ENCODE measurements around the gene NELFCD. TPM values are rescaled to one million over a fixed set of nuclear protein-coding genes. Genes with fewer than 3 reads are reported as not detected.
"Not testable (repeated sequence)": the region's sequence is repeated elsewhere in the genome, so short reads cannot be mapped to it uniquely, and the experiment has no call there.

NELFCD gene
- total RNA-seq, 4 donors from 2014 or later = 15.9 to 66.6 (median 41.3) TPM

GRCh38 chr20:58942549-58942948 is 38.5 kb upstream of the NELFCD start:
- no peaks in the 10 kb centered on the region for H3K36me3 ChIP-seq
- DNase-seq = no peak
- TF ChIP-seq, protein P1, sequence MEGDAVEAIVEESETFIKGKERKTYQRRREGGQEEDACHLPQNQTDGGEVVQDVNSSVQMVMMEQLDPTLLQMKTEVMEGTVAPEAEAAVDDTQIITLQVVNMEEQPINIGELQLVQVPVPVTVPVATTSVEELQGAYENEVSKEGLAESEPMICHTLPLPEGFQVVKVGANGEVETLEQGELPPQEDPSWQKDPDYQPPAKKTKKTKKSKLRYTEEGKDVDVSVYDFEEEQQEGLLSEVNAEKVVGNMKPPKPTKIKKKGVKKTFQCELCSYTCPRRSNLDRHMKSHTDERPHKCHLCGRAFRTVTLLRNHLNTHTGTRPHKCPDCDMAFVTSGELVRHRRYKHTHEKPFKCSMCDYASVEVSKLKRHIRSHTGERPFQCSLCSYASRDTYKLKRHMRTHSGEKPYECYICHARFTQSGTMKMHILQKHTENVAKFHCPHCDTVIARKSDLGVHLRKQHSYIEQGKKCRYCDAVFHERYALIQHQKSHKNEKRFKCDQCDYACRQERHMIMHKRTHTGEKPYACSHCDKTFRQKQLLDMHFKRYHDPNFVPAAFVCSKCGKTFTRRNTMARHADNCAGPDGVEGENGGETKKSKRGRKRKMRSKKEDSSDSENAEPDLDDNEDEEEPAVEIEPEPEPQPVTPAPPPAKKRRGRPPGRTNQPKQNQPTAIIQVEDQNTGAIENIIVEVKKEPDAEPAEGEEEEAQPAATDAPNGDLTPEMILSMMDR (IDR thresholded peaks at IDR 0.05) = no peak
- no peak for TF ChIP-seq POLR2A (IDR thresholded peaks at IDR 0.05)
- no peaks in the 10 kb centered on the region for H3K4me1 ChIP-seq
- intact Hi-C loops (cut with DNase I; ENCODE audit: low total_unique reads) = no loop called here
- H3K9me3 ChIP-seq = no peaks in the 10 kb centered on the region
- H3K27ac ChIP-seq = no peak overlapping the region
- no peak overlapping the region for H3K4me3 ChIP-seq
- no peaks in the 10 kb centered on the region for H3K27me3 ChIP-seq

DNA sequence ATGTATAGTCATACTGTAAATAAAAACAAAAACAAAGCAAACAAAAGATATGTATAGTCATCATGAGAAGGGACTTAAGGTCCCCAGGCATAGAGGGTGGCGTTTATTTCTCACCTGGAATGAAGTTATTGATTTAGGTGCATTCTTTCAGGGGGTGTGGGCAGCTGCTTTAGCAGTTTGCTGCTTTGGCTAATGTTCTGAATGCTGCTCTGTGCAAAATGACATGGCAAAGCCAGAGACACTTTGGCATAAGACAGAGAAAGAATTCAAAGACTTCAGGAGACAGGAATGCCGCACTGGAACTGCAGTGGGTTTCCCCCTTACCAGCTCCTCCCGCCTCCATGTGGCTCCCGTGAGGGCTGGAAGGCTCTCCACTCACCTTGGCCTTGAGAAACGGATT is 36.4 kb upstream of the NELFCD start:
- TF ChIP-seq, protein P1 (IDR thresholded peaks at IDR 0.05) = no peak
- no peak for TF ChIP-seq POLR2A (IDR thresholded peaks at IDR 0.05)
- DNase-seq = no peak
- Histone ChIP-seq H3K27ac (no peak overlapping the region), H3K4me1 (no peaks in the 10 kb centered on the region), H3K9me3 (no peaks in the 10 kb centered on the region), H3K36me3 (no peaks in the 10 kb centered on the region), H3K4me3 (no peak overlapping the region), H3K27me3 (no peaks in the 10 kb centered on the region)
- intact Hi-C loops (cut with DNase I; ENCODE audit: low total_unique reads) = no loop called here

- no peak for DNase-seq
- TF ChIP-seq POLR2A (IDR thresholded peaks at IDR 0.05) = no peak
- TF ChIP-seq, protein P1 (IDR thresholded peaks at IDR 0.05) = no peak
These were observed 35.0 kb upstream of the NELFCD start for GRCh38 chr20:58945965-58946631.

GRCh38 chr20:58947797-58948388 is 33.2 kb upstream of the NELFCD start:
- H3K9me3 ChIP-seq; H3K36me3 ChIP-seq; DNase-seq; H3K27me3 ChIP-seq; H3K4me1 ChIP-seq; H3K27ac ChIP-seq; H3K4me3 ChIP-seq; intact Hi-C loops (cut with DNase I; ENCODE audit: low total_unique reads): not testable (repeated sequence)

More at GRCh38 chr20:58945965-58946631, 35.0 kb upstream of the NELFCD start:
- no peak overlapping the region for H3K27ac ChIP-seq
- no peak overlapping the region for H3K4me3 ChIP-seq
- H3K36me3 ChIP-seq = no peaks in the 10 kb centered on the region
- H3K4me1 ChIP-seq = no peaks in the 10 kb centered on the region
- intact Hi-C loops (cut with DNase I; ENCODE audit: low total_unique reads) = no loop called here
- H3K9me3 ChIP-seq = no peaks in the 10 kb centered on the region
- H3K27me3 ChIP-seq = no peaks in the 10 kb centered on the region

- no peaks in the 10 kb centered on the region for H3K27me3 ChIP-seq
- intact Hi-C loops (cut with DNase I; ENCODE audit: low total_unique reads) = no loop called here
- no peaks in the 10 kb centered on the region for H3K9me3 ChIP-seq
- no peaks in the 10 kb centered on the region for H3K4me1 ChIP-seq
- H3K27ac ChIP-seq = no peak overlapping the region
- TF ChIP-seq POLR2A (IDR thresholded peaks at IDR 0.05) = no peak
- TF ChIP-seq, protein P1 (IDR thresholded peaks at IDR 0.05) = no peak
- H3K4me3 ChIP-seq = no peak overlapping the region
- no peak for DNase-seq
- no peaks in the 10 kb centered on the region for H3K36me3 ChIP-seq
These were observed 30.5 kb upstream of the NELFCD start for GRCh38 chr20:58950603-58951002.
